GM12873 (cell line): ENCODE measurements around the gene CCDC142.

Experiments used
- CTCF ChIP-seq: IDR thresholded peaks from 2 replicates; pipeline ENCODE4 v1.5.1; 2012; ENCODE audit warnings: low read depth, mild to moderate bottlenecking, moderate library complexity, low read length, control low read depth; ENCODE audit not compliant: insufficient read depth; ENCODE audit errors: missing control alignments

CCDC142 gene

GRCh38 chr2:74482801-74483674 is at the start of gene CCDC142, which contains the start of gene TTC31:
TSS of gene CCDC142 (minus strand) at chr2:74482998. CDS start at chr2:74482837, 161 bp downstream.
TSS of gene TTC31 (plus strand) at chr2:74483081. CDS start at chr2:74483096, 15 bp downstream.
- peak; percentile 94 for TF ChIP-seq CTCF

- TF ChIP-seq CTCF, result peak; percentile 25
Observed at GRCh38 chr2:74532222-74532621, 49.4 kb upstream of the CCDC142 start.

GRCh38 chr2:74531666-74532065 is 48.9 kb upstream of the CCDC142 start:
- no peak for TF ChIP-seq CTCF

GRCh38 chr2:74530239-74531187 is 47.7 kb upstream of the CCDC142 start:
- no peak for TF ChIP-seq CTCF

- TF ChIP-seq CTCF, result no peak
Observed at GRCh38 chr2:74529357-74530238, 46.8 kb upstream of the CCDC142 start, which contains the start of the genes AUP1 and HTRA2. TSS of gene AUP1 (minus strand) at chr2:74529706. CDS start at chr2:74529629, 77 bp downstream. TSS of gene HTRA2 (plus strand) at chr2:74529933. CDS start at chr2:74530007, 74 bp downstream.

- TF ChIP-seq CTCF, result peak; percentile 37
Observed at GRCh38 chr2:74528600-74529356, 46.0 kb upstream of the CCDC142 start.
